ENCODE measurements around the gene SRSF3.
A peak's percentile ranks its signal among the peaks of the same experiment; 100 is the strongest.
"Not testable (repeated sequence)": the region's sequence is repeated elsewhere in the genome, so short reads cannot be mapped to it uniquely, and the experiment has no call there.

Gene SRSF3

GRCh38 chr6:36594029-36594815 lies at the start of gene SRSF3:
SRSF3 (plus strand) TSS chr6:36594362; CDS start chr6:36596763, 2,401 bp downstream.
- DNase-seq, result peak; percentile 99

GRCh38 chr6:36545767-36546307 lies 48.3 kb upstream of the SRSF3 start:
- DNase-seq, result peak; percentile 7

GRCh38 chr6:36546308-36546919 lies 47.7 kb upstream of the SRSF3 start:
- peak; percentile 35 for DNase-seq

- peak; percentile 96 for DNase-seq
These were observed 47.1 kb upstream of the SRSF3 start, which contains the start of gene STK38 for GRCh38 chr6:36546920-36547645. STK38 (minus strand) TSS chr6:36547479; CDS start chr6:36540202, 7,277 bp downstream.

GRCh38 chr6:36547646-36548400 lies 46.3 kb upstream of the SRSF3 start:
- no peak for DNase-seq

- no peak for DNase-seq
These were observed 45.8 kb upstream of the SRSF3 start for GRCh38 chr6:36548401-36548743.

GRCh38 chr6:36550473-36551000 lies 43.6 kb upstream of the SRSF3 start:
- no peak for DNase-seq

GRCh38 chr6:36555750-36556252 lies 38.4 kb upstream of the SRSF3 start:
- no peak for DNase-seq

GRCh38 chr6:36556281-36556680 lies 37.9 kb upstream of the SRSF3 start:
- no peak for DNase-seq

GRCh38 chr6:36559011-36559793 lies 35.0 kb upstream of the SRSF3 start:
- no peak for DNase-seq

GRCh38 chr6:36560822-36561221 lies 33.3 kb upstream of the SRSF3 start:
- no peak for DNase-seq

- no peak for DNase-seq
These were observed 30.8 kb upstream of the SRSF3 start for GRCh38 chr6:36563237-36563927.

- no peak for DNase-seq
These were observed 30.3 kb upstream of the SRSF3 start for GRCh38 chr6:36563928-36564284.

GRCh38 chr6:36566418-36566905 lies 27.7 kb upstream of the SRSF3 start:
- DNase-seq, result no peak

- no peak for DNase-seq
These were observed 23.9 kb upstream of the SRSF3 start for GRCh38 chr6:36570264-36570663.

GRCh38 chr6:36571122-36572043 lies 22.8 kb upstream of the SRSF3 start:
- DNase-seq, result no peak

- DNase-seq, result not testable (repeated sequence)
These were observed 21.5 kb upstream of the SRSF3 start for GRCh38 chr6:36572353-36573311.

GRCh38 chr6:36574679-36575078 lies 19.5 kb upstream of the SRSF3 start:
- no peak for DNase-seq
